Stimulated activated CD4-positive, alpha-beta T cell treated with anti-CD3 and anti-CD28 coated beads, Interleukin-2, amount 100 ng/mL, for 48 hours (primary cell): ENCODE measurements around the gene ATP13A2.
"Not testable (repeated sequence)": the region's sequence is repeated elsewhere in the genome, so short reads cannot be mapped to it uniquely, and the experiment has no call there.

Experiments used
- DNase-seq, 2 donors: peaks; one replicate each; pipeline ENCODE4 v3.0.0-alpha.2; 2020

Gene ATP13A2

GRCh38 chr1:16975211-16975610 is 36.5 kb downstream of the ATP13A2 start:
- DNase-seq, result no peak

- DNase-seq, result no peak
These were observed 38.5 kb downstream of the ATP13A2 start for GRCh38 chr1:16973215-16973614.

GRCh38 chr1:16972189-16972895 is 39.4 kb downstream of the ATP13A2 start:
- no peak for DNase-seq

- no peak for DNase-seq
These were observed 40.2 kb downstream of the ATP13A2 start for GRCh38 chr1:16971341-16972188.

- DNase-seq, result no peak
These were observed 41.4 kb downstream of the ATP13A2 start for GRCh38 chr1:16970132-16970910.

- DNase-seq, result no peak
These were observed 42.1 kb downstream of the ATP13A2 start for GRCh38 chr1:16969651-16970050.

GRCh38 chr1:16969057-16969611 is 42.6 kb downstream of the ATP13A2 start:
- no peak for DNase-seq

- no peak for DNase-seq
These were observed 43.4 kb downstream of the ATP13A2 start for GRCh38 chr1:16968372-16968771.

- no peak for DNase-seq
These were observed 43.8 kb downstream of the ATP13A2 start for GRCh38 chr1:16967962-16968361.

GRCh38 chr1:16967095-16967575 is 44.6 kb downstream of the ATP13A2 start:
- no peak for DNase-seq

GRCh38 chr1:16966282-16966681 is 45.4 kb downstream of the ATP13A2 start:
- DNase-seq, result no peak

- no peak for DNase-seq
These were observed 46.2 kb downstream of the ATP13A2 start for GRCh38 chr1:16965486-16966067.

- not testable (repeated sequence) for DNase-seq
These were observed 47.6 kb downstream of the ATP13A2 start for GRCh38 chr1:16964169-16964568.

GRCh38 chr1:16961297-16962133 is 50.2 kb downstream of the ATP13A2 start:
- no peak for DNase-seq

- DNase-seq, result peak; percentile 84 to 85
These were observed 51.0 kb downstream of the ATP13A2 start for GRCh38 chr1:16960560-16961296.

GRCh38 chr1:16958475-16958874 is 53.3 kb downstream of the ATP13A2 start:
- no peak for DNase-seq

GRCh38 chr1:16957731-16958130 is 54.0 kb downstream of the ATP13A2 start:
- DNase-seq, result no peak

GRCh38 chr1:16956775-16957174 is 55.0 kb downstream of the ATP13A2 start:
- DNase-seq, result no peak

GRCh38 chr1:16955186-16955585 is 56.5 kb downstream of the ATP13A2 start:
- no peak for DNase-seq

- DNase-seq, result no peak
These were observed 57.1 kb downstream of the ATP13A2 start for GRCh38 chr1:16954579-16954978.

GRCh38 chr1:16952376-16952775 is 59.4 kb downstream of the ATP13A2 start:
- DNase-seq, result not testable (repeated sequence)
